ENCODE measurements around the gene GPX7. TPM values are rescaled to one million over a fixed set of nuclear protein-coding genes. Genes with fewer than 3 reads are reported as not detected.
A peak's percentile ranks its signal among the peaks of the same experiment; 100 is the strongest.

GPX7 gene
- total RNA-seq, 1 experiment from 2014 or later, result 9.9 TPM

DNA sequence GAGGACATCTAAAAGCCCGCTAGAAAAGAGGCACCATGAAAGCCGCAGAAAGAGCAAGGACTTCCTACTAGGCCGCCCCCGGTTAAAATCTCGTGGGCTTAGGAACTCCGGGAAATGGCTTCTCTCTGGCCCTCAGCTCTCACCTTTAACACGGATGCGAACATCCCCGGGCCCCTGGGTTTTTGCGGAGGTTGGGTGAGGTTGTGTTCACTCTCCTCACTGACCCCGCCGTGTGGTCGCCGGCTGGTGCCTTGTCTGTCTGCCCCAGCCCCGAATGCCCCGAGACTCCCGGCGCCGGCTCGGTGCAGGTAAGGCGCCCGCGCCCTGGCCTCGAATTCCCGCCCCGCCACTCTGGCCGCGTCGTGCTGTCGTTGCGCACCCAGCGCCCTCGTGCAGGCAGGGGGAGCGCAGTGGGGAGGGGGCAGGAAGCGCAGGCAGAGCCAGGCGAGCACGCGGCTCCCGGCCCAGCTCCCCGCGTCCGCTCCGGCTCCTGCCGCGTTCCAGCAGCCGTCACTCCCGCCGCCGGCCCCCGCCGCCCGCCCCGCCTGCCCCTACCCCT, 30.6 kb downstream of the GPX7 start, which contains the start of gene SHISAL2A (continued):
- TF ChIP-seq, protein P1, sequence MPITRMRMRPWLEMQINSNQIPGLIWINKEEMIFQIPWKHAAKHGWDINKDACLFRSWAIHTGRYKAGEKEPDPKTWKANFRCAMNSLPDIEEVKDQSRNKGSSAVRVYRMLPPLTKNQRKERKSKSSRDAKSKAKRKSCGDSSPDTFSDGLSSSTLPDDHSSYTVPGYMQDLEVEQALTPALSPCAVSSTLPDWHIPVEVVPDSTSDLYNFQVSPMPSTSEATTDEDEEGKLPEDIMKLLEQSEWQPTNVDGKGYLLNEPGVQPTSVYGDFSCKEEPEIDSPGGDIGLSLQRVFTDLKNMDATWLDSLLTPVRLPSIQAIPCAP (CRISPR knock-in tag; IDR thresholded peaks at IDR 0.05), result peak; percentile 99
- TF ChIP-seq IRF2 (CRISPR knock-in tag; IDR thresholded peaks at IDR 0.05; ENCODE audit: borderline replicate concordance, low read depth), result peak; percentile 97
- TF ChIP-seq, protein P2, sequence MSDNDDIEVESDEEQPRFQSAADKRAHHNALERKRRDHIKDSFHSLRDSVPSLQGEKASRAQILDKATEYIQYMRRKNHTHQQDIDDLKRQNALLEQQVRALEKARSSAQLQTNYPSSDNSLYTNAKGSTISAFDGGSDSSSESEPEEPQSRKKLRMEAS (CRISPR knock-in tag; IDR thresholded peaks at IDR 0.05), result peak; percentile 99
- TF ChIP-seq JUN (CRISPR knock-in tag; IDR thresholded peaks at IDR 0.05), result peak; percentile 99
- peak; percentile 99 for TF ChIP-seq NFE2L1 (CRISPR knock-in tag; IDR thresholded peaks at IDR 0.05)
- TF ChIP-seq ZNF263 (CRISPR knock-in tag; IDR thresholded peaks at IDR 0.05; ENCODE audit: low read depth), result peak; percentile 79
- peak; percentile 99 for TF ChIP-seq FOXK1 (CRISPR knock-in tag; IDR thresholded peaks at IDR 0.05)
- TF ChIP-seq CREM (CRISPR knock-in tag; IDR thresholded peaks at IDR 0.05), result peak; percentile 92
- TF ChIP-seq, protein P3, sequence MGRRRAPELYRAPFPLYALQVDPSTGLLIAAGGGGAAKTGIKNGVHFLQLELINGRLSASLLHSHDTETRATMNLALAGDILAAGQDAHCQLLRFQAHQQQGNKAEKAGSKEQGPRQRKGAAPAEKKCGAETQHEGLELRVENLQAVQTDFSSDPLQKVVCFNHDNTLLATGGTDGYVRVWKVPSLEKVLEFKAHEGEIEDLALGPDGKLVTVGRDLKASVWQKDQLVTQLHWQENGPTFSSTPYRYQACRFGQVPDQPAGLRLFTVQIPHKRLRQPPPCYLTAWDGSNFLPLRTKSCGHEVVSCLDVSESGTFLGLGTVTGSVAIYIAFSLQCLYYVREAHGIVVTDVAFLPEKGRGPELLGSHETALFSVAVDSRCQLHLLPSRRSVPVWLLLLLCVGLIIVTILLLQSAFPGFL (CRISPR knock-in tag; IDR thresholded peaks at IDR 0.05; ENCODE audit: borderline replicate concordance), result peak; percentile 96; the same call in 1 of the 2 replicates
- TF ChIP-seq, protein P4, sequence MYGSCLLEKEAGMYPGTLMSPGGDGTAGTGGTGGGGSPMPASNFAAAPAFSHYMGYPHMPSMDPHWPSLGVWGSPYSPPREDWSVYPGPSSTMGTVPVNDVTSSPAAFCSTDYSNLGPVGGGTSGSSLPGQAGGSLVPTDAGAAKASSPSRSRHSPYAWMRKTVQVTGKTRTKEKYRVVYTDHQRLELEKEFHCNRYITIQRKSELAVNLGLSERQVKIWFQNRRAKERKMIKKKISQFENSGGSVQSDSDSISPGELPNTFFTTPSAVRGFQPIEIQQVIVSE (CRISPR knock-in tag; IDR thresholded peaks at IDR 0.05; ENCODE audit: borderline replicate concordance), result no peak
- TF ChIP-seq GABPB1 (CRISPR knock-in tag; IDR thresholded peaks at IDR 0.05), result no peak
- no peak for TF ChIP-seq PRRX2 (CRISPR knock-in tag; IDR thresholded peaks at IDR 0.05)
- peak; percentile 97 for TF ChIP-seq ZBTB21 (CRISPR knock-in tag; IDR thresholded peaks at IDR 0.05; ENCODE audit: borderline replicate concordance)
- TF ChIP-seq, protein P5, sequence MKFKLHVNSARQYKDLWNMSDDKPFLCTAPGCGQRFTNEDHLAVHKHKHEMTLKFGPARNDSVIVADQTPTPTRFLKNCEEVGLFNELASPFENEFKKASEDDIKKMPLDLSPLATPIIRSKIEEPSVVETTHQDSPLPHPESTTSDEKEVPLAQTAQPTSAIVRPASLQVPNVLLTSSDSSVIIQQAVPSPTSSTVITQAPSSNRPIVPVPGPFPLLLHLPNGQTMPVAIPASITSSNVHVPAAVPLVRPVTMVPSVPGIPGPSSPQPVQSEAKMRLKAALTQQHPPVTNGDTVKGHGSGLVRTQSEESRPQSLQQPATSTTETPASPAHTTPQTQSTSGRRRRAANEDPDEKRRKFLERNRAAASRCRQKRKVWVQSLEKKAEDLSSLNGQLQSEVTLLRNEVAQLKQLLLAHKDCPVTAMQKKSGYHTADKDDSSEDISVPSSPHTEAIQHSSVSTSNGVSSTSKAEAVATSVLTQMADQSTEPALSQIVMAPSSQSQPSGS (CRISPR knock-in tag; IDR thresholded peaks at IDR 0.05; ENCODE audit: borderline replicate concordance, low read depth), result peak; percentile 99
- TF ChIP-seq TEAD4 (CRISPR knock-in tag; IDR thresholded peaks at IDR 0.05), result peak; percentile 98
- TF ChIP-seq, protein P6, sequence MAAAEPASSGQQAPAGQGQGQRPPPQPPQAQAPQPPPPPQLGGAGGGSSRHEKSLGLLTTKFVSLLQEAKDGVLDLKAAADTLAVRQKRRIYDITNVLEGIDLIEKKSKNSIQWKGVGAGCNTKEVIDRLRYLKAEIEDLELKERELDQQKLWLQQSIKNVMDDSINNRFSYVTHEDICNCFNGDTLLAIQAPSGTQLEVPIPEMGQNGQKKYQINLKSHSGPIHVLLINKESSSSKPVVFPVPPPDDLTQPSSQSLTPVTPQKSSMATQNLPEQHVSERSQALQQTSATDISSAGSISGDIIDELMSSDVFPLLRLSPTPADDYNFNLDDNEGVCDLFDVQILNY (CRISPR knock-in tag; IDR thresholded peaks at IDR 0.05), result peak; percentile 99
- TF ChIP-seq, protein P7, sequence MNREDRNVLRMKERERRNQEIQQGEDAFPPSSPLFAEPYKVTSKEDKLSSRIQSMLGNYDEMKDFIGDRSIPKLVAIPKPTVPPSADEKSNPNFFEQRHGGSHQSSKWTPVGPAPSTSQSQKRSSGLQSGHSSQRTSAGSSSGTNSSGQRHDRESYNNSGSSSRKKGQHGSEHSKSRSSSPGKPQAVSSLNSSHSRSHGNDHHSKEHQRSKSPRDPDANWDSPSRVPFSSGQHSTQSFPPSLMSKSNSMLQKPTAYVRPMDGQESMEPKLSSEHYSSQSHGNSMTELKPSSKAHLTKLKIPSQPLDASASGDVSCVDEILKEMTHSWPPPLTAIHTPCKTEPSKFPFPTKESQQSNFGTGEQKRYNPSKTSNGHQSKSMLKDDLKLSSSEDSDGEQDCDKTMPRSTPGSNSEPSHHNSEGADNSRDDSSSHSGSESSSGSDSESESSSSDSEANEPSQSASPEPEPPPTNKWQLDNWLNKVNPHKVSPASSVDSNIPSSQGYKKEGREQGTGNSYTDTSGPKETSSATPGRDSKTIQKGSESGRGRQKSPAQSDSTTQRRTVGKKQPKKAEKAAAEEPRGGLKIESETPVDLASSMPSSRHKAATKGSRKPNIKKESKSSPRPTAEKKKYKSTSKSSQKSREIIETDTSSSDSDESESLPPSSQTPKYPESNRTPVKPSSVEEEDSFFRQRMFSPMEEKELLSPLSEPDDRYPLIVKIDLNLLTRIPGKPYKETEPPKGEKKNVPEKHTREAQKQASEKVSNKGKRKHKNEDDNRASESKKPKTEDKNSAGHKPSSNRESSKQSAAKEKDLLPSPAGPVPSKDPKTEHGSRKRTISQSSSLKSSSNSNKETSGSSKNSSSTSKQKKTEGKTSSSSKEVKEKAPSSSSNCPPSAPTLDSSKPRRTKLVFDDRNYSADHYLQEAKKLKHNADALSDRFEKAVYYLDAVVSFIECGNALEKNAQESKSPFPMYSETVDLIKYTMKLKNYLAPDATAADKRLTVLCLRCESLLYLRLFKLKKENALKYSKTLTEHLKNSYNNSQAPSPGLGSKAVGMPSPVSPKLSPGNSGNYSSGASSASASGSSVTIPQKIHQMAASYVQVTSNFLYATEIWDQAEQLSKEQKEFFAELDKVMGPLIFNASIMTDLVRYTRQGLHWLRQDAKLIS (CRISPR knock-in tag; IDR thresholded peaks at IDR 0.05; ENCODE audit: borderline replicate concordance), result peak; percentile 97; the same call in 1 of the 2 replicates
- no peak for TF ChIP-seq RORB (CRISPR knock-in tag; IDR thresholded peaks at IDR 0.05)
- TF ChIP-seq, protein P8, sequence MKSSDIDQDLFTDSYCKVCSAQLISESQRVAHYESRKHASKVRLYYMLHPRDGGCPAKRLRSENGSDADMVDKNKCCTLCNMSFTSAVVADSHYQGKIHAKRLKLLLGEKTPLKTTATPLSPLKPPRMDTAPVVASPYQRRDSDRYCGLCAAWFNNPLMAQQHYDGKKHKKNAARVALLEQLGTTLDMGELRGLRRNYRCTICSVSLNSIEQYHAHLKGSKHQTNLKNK (CRISPR knock-in tag; IDR thresholded peaks at IDR 0.05), result no peak
- TF ChIP-seq, protein P9, sequence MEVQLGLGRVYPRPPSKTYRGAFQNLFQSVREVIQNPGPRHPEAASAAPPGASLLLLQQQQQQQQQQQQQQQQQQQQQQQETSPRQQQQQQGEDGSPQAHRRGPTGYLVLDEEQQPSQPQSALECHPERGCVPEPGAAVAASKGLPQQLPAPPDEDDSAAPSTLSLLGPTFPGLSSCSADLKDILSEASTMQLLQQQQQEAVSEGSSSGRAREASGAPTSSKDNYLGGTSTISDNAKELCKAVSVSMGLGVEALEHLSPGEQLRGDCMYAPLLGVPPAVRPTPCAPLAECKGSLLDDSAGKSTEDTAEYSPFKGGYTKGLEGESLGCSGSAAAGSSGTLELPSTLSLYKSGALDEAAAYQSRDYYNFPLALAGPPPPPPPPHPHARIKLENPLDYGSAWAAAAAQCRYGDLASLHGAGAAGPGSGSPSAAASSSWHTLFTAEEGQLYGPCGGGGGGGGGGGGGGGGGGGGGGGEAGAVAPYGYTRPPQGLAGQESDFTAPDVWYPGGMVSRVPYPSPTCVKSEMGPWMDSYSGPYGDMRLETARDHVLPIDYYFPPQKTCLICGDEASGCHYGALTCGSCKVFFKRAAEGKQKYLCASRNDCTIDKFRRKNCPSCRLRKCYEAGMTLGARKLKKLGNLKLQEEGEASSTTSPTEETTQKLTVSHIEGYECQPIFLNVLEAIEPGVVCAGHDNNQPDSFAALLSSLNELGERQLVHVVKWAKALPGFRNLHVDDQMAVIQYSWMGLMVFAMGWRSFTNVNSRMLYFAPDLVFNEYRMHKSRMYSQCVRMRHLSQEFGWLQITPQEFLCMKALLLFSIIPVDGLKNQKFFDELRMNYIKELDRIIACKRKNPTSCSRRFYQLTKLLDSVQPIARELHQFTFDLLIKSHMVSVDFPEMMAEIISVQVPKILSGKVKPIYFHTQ (CRISPR knock-in tag; IDR thresholded peaks at IDR 0.05), result no peak
- peak; percentile 99 for TF ChIP-seq ZNF219 (CRISPR knock-in tag; IDR thresholded peaks at IDR 0.05; ENCODE audit: borderline replicate concordance)
- peak; percentile 99 for TF ChIP-seq CREB1 (CRISPR knock-in tag; IDR thresholded peaks at IDR 0.05)
- TF ChIP-seq KAT7 (CRISPR knock-in tag; IDR thresholded peaks at IDR 0.05; ENCODE audit: borderline replicate concordance), result peak; percentile 100
- TF ChIP-seq SP1 (CRISPR knock-in tag; conservative IDR thresholded peaks at IDR 0.05), result peak; percentile 87
- TF ChIP-seq, protein P10, sequence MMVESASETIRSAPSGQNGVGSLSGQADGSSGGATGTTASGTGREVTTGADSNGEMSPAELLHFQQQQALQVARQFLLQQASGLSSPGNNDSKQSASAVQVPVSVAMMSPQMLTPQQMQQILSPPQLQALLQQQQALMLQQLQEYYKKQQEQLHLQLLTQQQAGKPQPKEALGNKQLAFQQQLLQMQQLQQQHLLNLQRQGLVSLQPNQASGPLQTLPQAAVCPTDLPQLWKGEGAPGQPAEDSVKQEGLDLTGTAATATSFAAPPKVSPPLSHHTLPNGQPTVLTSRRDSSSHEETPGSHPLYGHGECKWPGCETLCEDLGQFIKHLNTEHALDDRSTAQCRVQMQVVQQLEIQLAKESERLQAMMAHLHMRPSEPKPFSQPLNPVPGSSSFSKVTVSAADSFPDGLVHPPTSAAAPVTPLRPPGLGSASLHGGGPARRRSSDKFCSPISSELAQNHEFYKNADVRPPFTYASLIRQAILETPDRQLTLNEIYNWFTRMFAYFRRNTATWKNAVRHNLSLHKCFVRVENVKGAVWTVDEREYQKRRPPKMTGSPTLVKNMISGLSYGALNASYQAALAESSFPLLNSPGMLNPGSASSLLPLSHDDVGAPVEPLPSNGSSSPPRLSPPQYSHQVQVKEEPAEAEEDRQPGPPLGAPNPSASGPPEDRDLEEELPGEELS (CRISPR knock-in tag; IDR thresholded peaks at IDR 0.05), result peak; percentile 100
